OCI-LY3 (cell line): ENCODE data around the gene GFOD1.

Source experiments
- H2AFZ ChIP-seq: fragments of 200-600, 300-600 bp; shearing (Covaris generic); 2 replicates; pipeline ENCODE4 v1.6.0; 2014; ENCODE audit warnings: antibody characterized with exemption, low read depth, low read length
- H3K27ac ChIP-seq: fragments of 200-600, 300-600 bp; sonication (generic); 2 replicates; pipeline ENCODE4 v1.5.1; 2014; ENCODE audit warnings: mild to moderate bottlenecking, low read length, moderate library complexity, mixed read lengths
- H3K27me3 ChIP-seq: fragments of 200-600, 300-600 bp; sonication (generic); 2 replicates; pipeline ENCODE4 v1.6.1; 2014; ENCODE audit warnings: low read depth, low read length, mixed read lengths
- H3K36me3 ChIP-seq: fragments of 200-600, 300-600 bp; sonication (generic); replicated peaks from 2 replicates; pipeline ENCODE3; 2014; ENCODE audit warnings: low read depth, low read length, mixed read lengths
- H3K4me1 ChIP-seq: fragments of 300-600, 200-600 bp; sonication (generic); 2 replicates; pipeline ENCODE4 v1.6.1; 2014; ENCODE audit warnings: low read length, mixed read lengths
- H3K4me2 ChIP-seq: fragments of 200-600, 300-600 bp; sonication (generic); 2 replicates; pipeline ENCODE4 v1.6.1; 2014; ENCODE audit warnings: low read length, mixed read lengths
- H3K4me3 ChIP-seq: fragments of 300-600, 200-600 bp; sonication (generic); 2 replicates; pipeline ENCODE4 v1.5.1; 2014; ENCODE audit warnings: antibody characterized with exemption, mild to moderate bottlenecking, low read length, moderate library complexity
- H3K79me2 ChIP-seq: fragments of 300-600, 200-600 bp; shearing (Covaris generic); 2 replicates; pipeline ENCODE4 v1.6.1; 2014; ENCODE audit warnings: mild to moderate bottlenecking, low read length, mixed read lengths
- H3K9ac ChIP-seq: fragments of 300-600, 200-600 bp; shearing (Covaris generic); 2 replicates; pipeline ENCODE4 v1.6.0; 2014; ENCODE audit warnings: mild to moderate bottlenecking, low read length, moderate library complexity
- H3K9me3 ChIP-seq: fragments of 200-600, 300-600 bp; shearing (Covaris generic); 2 replicates; pipeline ENCODE4 v1.6.1; 2014; ENCODE audit warnings: low read length, mixed read lengths; ENCODE audit not compliant: insufficient read depth
- H4K20me1 ChIP-seq: fragments of 200-600, 300-600 bp; sonication (generic); 2 replicates; pipeline ENCODE4 v1.6.1; 2016; ENCODE audit warnings: low read length, mixed read lengths; ENCODE audit not compliant: insufficient read depth
- EZH2phosphoT487 ChIP-seq: fragments of 200-600 bp; shearing (Covaris generic); IDR thresholded peaks from 2 replicates; pipeline ENCODE4 v1.6.1; 2018; ENCODE audit warnings: antibody characterized with exemption, mixed run types, low read depth
- TF ChIP-seq, protein P1 (sequence below): fragments of 200-600, 300-600 bp; sonication (generic); IDR thresholded peaks from 2 replicates; pipeline ENCODE4 v1.5.1; 2014; ENCODE audit warnings: antibody characterized with exemption, low read length, low read depth

GFOD1 gene

DNA sequence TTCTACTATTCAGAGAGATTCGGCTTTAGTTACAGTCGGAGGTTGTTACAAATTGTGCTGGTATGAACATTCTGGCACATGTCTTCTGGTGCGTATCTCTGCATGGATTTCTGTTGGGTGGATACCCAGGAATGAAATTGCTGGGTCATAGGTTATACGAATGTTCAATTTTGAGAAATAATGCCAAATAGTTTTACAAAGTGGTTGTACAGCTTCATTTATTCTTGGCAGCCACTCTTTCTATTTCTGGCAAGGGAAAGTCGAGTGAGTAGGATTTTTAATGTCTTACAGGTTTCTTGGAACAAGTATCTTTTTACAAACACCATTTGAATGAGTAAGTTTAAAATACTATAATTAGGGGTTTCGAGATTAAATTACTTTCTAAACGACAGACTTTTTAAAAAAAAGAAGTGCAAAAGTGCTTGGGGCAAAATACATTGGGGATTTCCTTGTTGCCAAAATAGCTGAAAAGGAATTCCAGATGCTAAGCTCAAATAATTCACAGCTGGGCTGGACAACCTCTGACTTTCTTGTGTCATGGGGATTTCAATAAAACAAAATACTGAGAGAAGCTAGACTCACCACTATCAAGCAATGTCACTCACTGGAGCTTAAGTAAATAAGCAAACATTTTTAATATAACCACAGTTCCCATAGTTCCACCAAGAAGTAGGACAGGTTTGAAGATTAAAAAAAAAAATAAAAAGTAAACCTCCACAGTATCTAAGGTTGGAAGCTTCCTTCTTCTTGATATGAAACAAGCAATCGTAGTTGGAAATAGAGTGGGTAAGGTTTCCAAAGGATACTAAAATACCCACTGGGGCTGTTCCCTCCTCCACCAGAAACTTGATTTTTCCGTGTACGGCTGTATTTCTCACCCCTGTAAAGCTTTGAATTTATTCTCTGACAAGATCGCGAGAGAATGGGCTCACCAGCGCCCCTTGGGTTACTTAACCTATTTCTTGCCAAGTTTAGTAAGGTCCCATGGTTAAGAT lies 21.6 kb upstream of the GFOD1 start:
- H3K9ac ChIP-seq, result no peak overlapping the region
- H3K4me3 ChIP-seq, result no peak overlapping the region
- no peaks in the 10 kb centered on the region for H4K20me1 ChIP-seq
- H3K79me2 ChIP-seq, result no peaks in the 10 kb centered on the region
- H3K9me3 ChIP-seq, result no peaks in the 10 kb centered on the region
- H3K27me3 ChIP-seq, result no peaks in the 10 kb centered on the region
- no peak overlapping the region for H3K4me2 ChIP-seq
- no peak for TF ChIP-seq EZH2phosphoT487
- TF ChIP-seq, protein P1, sequence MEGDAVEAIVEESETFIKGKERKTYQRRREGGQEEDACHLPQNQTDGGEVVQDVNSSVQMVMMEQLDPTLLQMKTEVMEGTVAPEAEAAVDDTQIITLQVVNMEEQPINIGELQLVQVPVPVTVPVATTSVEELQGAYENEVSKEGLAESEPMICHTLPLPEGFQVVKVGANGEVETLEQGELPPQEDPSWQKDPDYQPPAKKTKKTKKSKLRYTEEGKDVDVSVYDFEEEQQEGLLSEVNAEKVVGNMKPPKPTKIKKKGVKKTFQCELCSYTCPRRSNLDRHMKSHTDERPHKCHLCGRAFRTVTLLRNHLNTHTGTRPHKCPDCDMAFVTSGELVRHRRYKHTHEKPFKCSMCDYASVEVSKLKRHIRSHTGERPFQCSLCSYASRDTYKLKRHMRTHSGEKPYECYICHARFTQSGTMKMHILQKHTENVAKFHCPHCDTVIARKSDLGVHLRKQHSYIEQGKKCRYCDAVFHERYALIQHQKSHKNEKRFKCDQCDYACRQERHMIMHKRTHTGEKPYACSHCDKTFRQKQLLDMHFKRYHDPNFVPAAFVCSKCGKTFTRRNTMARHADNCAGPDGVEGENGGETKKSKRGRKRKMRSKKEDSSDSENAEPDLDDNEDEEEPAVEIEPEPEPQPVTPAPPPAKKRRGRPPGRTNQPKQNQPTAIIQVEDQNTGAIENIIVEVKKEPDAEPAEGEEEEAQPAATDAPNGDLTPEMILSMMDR, result no peak
- no peak overlapping the region for H3K27ac ChIP-seq
- H3K4me1 ChIP-seq, result no peaks in the 10 kb centered on the region
- H2AFZ ChIP-seq, result no peak overlapping the region
- no peaks in the 10 kb centered on the region for H3K36me3 ChIP-seq

DNA sequence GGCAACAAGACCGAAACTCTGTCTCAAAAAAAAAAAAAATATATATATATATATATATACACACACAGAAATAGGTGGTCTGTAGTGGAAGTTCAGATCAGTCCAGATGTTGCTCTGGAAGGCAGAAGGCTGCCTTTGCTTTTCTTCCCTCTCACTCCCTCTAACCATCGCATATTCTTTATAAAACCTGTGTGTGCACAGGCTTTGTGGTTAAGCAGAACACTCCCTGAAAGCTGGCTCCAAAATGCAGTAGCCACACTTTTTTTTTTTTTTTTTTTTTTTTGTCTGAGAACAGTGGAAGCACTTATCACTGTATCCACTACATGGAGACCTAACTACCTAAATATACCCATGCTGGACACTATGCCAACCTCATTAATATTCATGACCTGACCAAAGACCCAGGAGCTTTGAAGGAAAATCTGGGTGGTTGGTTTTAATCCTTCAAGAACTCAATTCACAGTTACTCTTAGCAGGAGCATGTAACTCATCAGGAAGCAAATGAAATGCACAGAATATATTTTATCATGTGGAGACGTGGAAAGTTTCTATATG lies 20.0 kb upstream of the GFOD1 start:
- Histone ChIP-seq H3K4me2 (no peak overlapping the region), H3K4me3 (no peak overlapping the region), H3K27me3 (no peaks in the 10 kb centered on the region), H3K9ac (no peak overlapping the region), H3K9me3 (no peaks in the 10 kb centered on the region), H3K27ac (no peak overlapping the region), H3K4me1 (no peaks in the 10 kb centered on the region), H2AFZ (no peak overlapping the region), H3K79me2 (no peaks in the 10 kb centered on the region), H3K36me3 (no peaks in the 10 kb centered on the region), H4K20me1 (no peaks in the 10 kb centered on the region)
- TF ChIP-seq, protein P1, result no peak
- TF ChIP-seq EZH2phosphoT487, result no peak

DNA sequence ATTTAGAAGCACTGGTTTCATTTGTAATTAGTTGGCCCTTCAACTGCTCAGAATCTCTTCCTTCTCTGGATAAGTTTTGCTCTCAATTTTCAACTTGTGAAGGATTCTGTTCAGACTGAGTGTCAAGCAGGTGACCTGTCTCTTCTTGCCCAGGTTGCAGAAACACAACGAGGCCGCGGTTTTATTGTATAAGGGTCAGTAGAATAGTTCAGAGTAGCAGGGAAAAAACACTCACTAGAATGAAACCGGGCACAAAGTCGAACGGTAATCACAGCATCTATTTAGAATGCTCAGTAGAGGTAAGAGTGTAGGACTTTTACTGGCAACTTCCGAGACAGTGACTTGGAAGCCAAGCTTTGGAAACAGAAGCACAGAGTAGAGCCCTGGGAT lies 17.9 kb upstream of the GFOD1 start:
- Histone ChIP-seq H3K27ac (no peak overlapping the region), H4K20me1 (no peaks in the 10 kb centered on the region), H3K4me1 (no peaks in the 10 kb centered on the region), H3K27me3 (no peaks in the 10 kb centered on the region), H3K4me2 (no peak overlapping the region), H3K9me3 (no peaks in the 10 kb centered on the region), H3K36me3 (no peaks in the 10 kb centered on the region), H3K9ac (no peak overlapping the region), H3K4me3 (no peak overlapping the region), H3K79me2 (no peaks in the 10 kb centered on the region), H2AFZ (no peak overlapping the region)
- no peak for TF ChIP-seq EZH2phosphoT487
- TF ChIP-seq, protein P1, result no peak

DNA sequence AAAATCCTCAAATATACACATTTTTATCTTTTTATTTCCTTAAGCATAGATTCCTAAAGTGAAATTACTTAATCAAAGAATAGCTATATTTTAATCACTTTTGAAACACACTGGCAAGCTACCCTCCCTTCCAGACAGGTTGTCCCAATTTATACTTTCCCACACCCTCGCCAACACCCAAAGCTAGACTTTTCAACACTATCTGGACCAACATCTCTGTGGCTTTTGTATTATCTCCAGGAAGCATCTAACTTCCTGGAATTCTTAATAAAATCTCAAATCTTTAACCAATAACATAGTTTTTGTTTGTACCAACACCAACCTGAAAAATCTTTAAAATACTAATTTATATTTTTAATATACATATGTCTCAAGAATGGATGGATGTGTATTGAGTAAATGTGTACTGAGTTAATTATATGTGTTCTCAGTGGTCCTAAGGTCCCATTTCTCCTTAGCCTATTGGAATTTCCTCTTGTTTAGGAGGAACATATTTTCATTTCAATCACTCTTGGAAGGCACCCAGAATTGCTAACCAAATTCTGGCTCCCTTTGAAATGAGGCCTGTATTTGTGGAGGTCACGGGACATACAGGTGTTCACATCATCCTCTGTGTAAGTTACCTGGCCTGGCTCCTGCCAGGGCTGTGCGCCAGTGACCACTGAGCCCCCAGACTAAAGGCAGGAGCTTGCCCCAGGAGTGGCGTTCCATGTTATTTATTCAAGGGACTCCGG lies 17.4 kb upstream of the GFOD1 start:
- Histone ChIP-seq H3K4me1 (no peaks in the 10 kb centered on the region), H2AFZ (no peak overlapping the region), H3K27me3 (no peaks in the 10 kb centered on the region), H3K79me2 (no peaks in the 10 kb centered on the region), H3K27ac (no peak overlapping the region), H4K20me1 (no peaks in the 10 kb centered on the region), H3K36me3 (no peaks in the 10 kb centered on the region), H3K4me3 (no peak overlapping the region), H3K9ac (no peak overlapping the region), H3K4me2 (no peak overlapping the region), H3K9me3 (no peaks in the 10 kb centered on the region)
- TF ChIP-seq, protein P1, result no peak
- no peak for TF ChIP-seq EZH2phosphoT487
